ENCODE data around the gene EMID1. TPM values are rescaled to one million over a fixed set of nuclear protein-coding genes. Genes with fewer than 3 reads are reported as not detected.

EMID1 gene
- total RNA-seq, 5 donors from 2014 or later (not counting 1 experiment from before 2014, with no cell fraction given) = 0.32 to 1.5 (median 0.76) TPM

DNA sequence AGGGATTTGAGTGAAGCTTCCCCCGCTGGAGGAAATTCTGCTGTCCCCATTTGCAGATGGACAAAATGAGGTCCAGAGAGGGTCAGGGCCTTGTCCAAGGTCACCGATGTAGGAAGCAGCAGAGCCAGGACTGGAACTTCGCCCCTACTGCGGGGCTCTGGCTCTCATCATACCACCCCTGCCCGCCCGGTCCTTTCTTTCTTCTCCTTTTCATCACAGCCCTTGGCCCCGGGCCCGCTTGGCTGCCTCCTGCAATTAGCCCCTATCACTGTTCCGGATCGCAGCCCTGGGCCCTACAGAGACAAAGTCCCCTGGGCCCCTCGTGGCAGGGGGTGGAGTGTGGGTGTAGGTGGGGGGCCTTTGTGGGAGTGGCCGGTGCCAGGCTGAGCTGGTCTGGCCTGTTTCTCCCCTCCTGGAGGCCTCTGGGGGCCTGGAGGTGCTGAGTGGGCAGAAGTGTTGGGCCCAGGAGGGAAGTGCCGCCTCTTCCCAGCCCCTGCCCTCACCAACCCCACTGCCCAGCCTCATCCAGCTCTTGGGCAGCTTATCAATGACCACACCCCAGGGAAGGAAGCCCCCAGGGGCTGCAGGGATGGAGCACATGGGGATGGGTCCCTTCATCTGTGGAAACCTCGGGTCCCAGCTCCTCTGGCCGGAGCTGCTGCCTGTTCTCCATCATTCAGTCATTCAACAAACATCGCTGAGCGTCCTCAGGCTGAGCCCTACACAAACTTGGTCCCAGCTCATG is 3.4 kb downstream of the EMID1 start:
- Mint-ChIP-seq H3K27ac (no peak overlapping the region), H3K36me3 (no peaks in the 10 kb centered on the region), H3K9me3 (no peaks in the 10 kb centered on the region), H3K4me1 (peaks cover 5 to 9% (median 7%) of the 10 kb centered on the region in 3 donors), H3K27me3 (peaks cover 11 to 26% of the 10 kb centered on the region in 2 donors), H3K4me3 (no peak overlapping the region)
- no peak overlapping the region for H3K27ac ChIP-seq (ENCODE audit: low read length)
- no peaks in the 10 kb centered on the region for H3K9me3 ChIP-seq
- H3K27me3 ChIP-seq (replicated peaks in 1 of 2; ENCODE audit: control insufficient read depth in 2 of 2, extremely low read depth in 1 of 2, insufficient read depth in 2 of 2, low read length in 1 of 2) = peaks cover 0 to 50% of the 10 kb centered on the region in 2 experiments
- ChIA-PET CTCF (no interaction called here), POLR2A (no interaction called here)
- no peaks in the 10 kb centered on the region for H3K36me3 ChIP-seq (ENCODE audit: control insufficient read depth in 2 of 2, extremely low read depth in 1 of 2, insufficient read depth in 1 of 2, low read length in 1 of 2)
- 86% methylated on average over 7 of the region's 17 CpGs for WGBS (ENCODE audit: insufficient coverage)
- H3K4me3 ChIP-seq (ENCODE audit: control insufficient read depth in 1 of 2, extremely low read depth in 1 of 2, low read length in 1 of 2) = no peak overlapping the region
- ATAC-seq (replicated peaks in 1 of 4) = no peak
- H3K4me1 ChIP-seq (ENCODE audit: control insufficient read depth in 1 of 2, extremely low read depth in 1 of 2, insufficient read depth in 2 of 2, low read length in 2 of 2) = peaks cover 0 to 13% of the 10 kb centered on the region in 2 experiments
- DNase-seq = no peak

DNA sequence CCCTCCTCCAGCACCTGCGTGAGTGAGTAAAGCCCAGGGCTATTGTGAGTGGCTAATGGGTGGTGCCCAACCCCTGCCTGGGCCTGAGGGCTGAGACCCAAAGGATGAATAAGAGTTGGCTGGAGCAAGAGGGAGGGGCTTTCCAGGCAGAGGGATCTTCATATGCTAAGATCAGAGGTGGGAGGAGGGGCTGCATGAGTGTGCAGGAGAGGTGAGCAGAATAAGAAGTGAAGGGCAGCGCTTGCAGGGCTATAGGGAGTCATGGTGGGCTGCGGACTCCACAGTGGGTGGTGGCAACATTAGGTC is 3.9 kb downstream of the EMID1 start:
- 91% methylated on average over 2 of the region's 3 CpGs for WGBS (ENCODE audit: insufficient coverage)
- no peaks in the 10 kb centered on the region for H3K36me3 ChIP-seq (ENCODE audit: control insufficient read depth in 2 of 2, extremely low read depth in 1 of 2, insufficient read depth in 1 of 2, low read length in 1 of 2)
- peaks cover 0 to 46% of the 10 kb centered on the region in 2 experiments for H3K27me3 ChIP-seq (replicated peaks in 1 of 2; ENCODE audit: control insufficient read depth in 2 of 2, extremely low read depth in 1 of 2, insufficient read depth in 2 of 2, low read length in 1 of 2)
- ChIA-PET CTCF (no interaction called here), POLR2A (no interaction called here)
- DNase-seq = no peak
- Mint-ChIP-seq H3K4me3 (no peak overlapping the region), H3K9me3 (no peaks in the 10 kb centered on the region), H3K4me1 (peaks cover 5 to 9% (median 7%) of the 10 kb centered on the region in 3 donors), H3K27me3 (peaks cover 9 to 23% of the 10 kb centered on the region in 2 donors), H3K27ac (no peak overlapping the region), H3K36me3 (no peaks in the 10 kb centered on the region)
- no peaks in the 10 kb centered on the region for H3K9me3 ChIP-seq
- ATAC-seq (replicated peaks in 1 of 4) = no peak
- peaks cover 0 to 13% of the 10 kb centered on the region in 2 experiments for H3K4me1 ChIP-seq (ENCODE audit: control insufficient read depth in 1 of 2, extremely low read depth in 1 of 2, insufficient read depth in 2 of 2, low read length in 2 of 2)
- no peak overlapping the region for H3K27ac ChIP-seq (ENCODE audit: low read length)
- H3K4me3 ChIP-seq (ENCODE audit: control insufficient read depth in 1 of 2, extremely low read depth in 1 of 2, low read length in 1 of 2) = no peak overlapping the region

DNA sequence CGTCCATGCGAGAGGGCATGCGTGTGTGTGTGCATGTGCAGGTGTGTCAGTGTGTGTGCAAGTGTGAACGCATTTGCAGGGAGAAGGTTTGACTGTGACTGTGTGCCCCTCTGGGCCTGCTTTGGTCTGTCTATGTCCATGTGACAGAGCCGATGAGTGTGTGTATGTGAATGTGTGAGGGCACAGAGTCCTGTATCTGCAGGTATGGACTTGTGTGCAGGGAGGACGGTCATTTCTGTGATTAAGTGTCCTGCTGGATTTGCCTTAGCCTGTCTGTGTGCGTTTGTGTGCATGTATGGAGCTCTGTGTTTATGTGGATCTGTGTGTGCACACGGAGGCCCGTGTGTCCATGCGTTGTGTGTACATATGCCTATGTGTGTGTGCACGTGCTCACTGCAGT is 5.4 kb downstream of the EMID1 start:
- POLR2A ChIA-PET = no interaction called here
- H3K27me3 ChIP-seq (replicated peaks in 1 of 2; ENCODE audit: control insufficient read depth in 2 of 2, extremely low read depth in 1 of 2, insufficient read depth in 2 of 2, low read length in 1 of 2) = peaks cover 0 to 37% of the 10 kb centered on the region in 2 experiments

GRCh38 chr22:29211466-29211865 is 5.8 kb downstream of the EMID1 start:
- Mint-ChIP-seq H3K9me3 (no peaks in the 10 kb centered on the region), H3K36me3 (no peaks in the 10 kb centered on the region), H3K27me3 (peaks cover 7 to 15% of the 10 kb centered on the region in 2 donors), H3K27ac (no peak overlapping the region), H3K4me1 (peaks cover 1 to 2% (median 2%) of the 10 kb centered on the region in 3 donors), H3K4me3 (no peak overlapping the region)
- ChIA-PET POLR2A (no interaction called here), CTCF (no interaction called here)
- peaks cover 0 to 1% of the 10 kb centered on the region in 2 experiments for H3K4me1 ChIP-seq (ENCODE audit: control insufficient read depth in 1 of 2, extremely low read depth in 1 of 2, insufficient read depth in 2 of 2, low read length in 2 of 2)
- 93% methylated on average over 8 of the region's 9 CpGs for WGBS (ENCODE audit: insufficient coverage)
- peaks cover 0 to 33% of the 10 kb centered on the region in 2 experiments for H3K27me3 ChIP-seq (replicated peaks in 1 of 2; ENCODE audit: control insufficient read depth in 2 of 2, extremely low read depth in 1 of 2, insufficient read depth in 2 of 2, low read length in 1 of 2)
- no peak overlapping the region for H3K4me3 ChIP-seq (ENCODE audit: control insufficient read depth in 1 of 2, extremely low read depth in 1 of 2, low read length in 1 of 2)
- no peak for ATAC-seq (replicated peaks in 1 of 4)
- H3K27ac ChIP-seq (ENCODE audit: low read length) = no peak overlapping the region
- H3K9me3 ChIP-seq = no peaks in the 10 kb centered on the region
- no peak for DNase-seq
- H3K36me3 ChIP-seq (ENCODE audit: control insufficient read depth in 2 of 2, extremely low read depth in 1 of 2, insufficient read depth in 1 of 2, low read length in 1 of 2) = no peaks in the 10 kb centered on the region

More for the DNA sequence above, 5.4 kb downstream of the EMID1 start:
- no peak overlapping the region for H3K27ac Mint-ChIP-seq
- no peaks in the 10 kb centered on the region for H3K9me3 Mint-ChIP-seq
- H3K4me1 Mint-ChIP-seq = peaks cover 4 to 5% (median 4%) of the 10 kb centered on the region in 3 donors
- ATAC-seq (replicated peaks in 1 of 4) (no peak), DNase-seq (no peak)
- Histone ChIP-seq H3K9me3 (no peaks in the 10 kb centered on the region), H3K4me1 (ENCODE audit: control insufficient read depth in 1 of 2, extremely low read depth in 1 of 2, insufficient read depth in 2 of 2, low read length in 2 of 2) (peaks cover 0 to 5% of the 10 kb centered on the region in 2 experiments), H3K4me3 (ENCODE audit: control insufficient read depth in 1 of 2, extremely low read depth in 1 of 2, low read length in 1 of 2) (no peak overlapping the region), H3K36me3 (ENCODE audit: control insufficient read depth in 2 of 2, extremely low read depth in 1 of 2, insufficient read depth in 1 of 2, low read length in 1 of 2) (no peaks in the 10 kb centered on the region), H3K27ac (ENCODE audit: low read length) (no peak overlapping the region)
- CTCF ChIA-PET = no interaction called here
- WGBS (ENCODE audit: insufficient coverage) = 81% methylated on average over 10 of the region's 11 CpGs
- H3K27me3 Mint-ChIP-seq = peaks cover 9 to 18% of the 10 kb centered on the region in 2 donors
- H3K4me3 Mint-ChIP-seq = no peak overlapping the region
- no peaks in the 10 kb centered on the region for H3K36me3 Mint-ChIP-seq

- Mint-ChIP-seq H3K4me1 (no peaks in the 10 kb centered on the region), H3K36me3 (no peaks in the 10 kb centered on the region), H3K27me3 (peaks cover 0 to 4% of the 10 kb centered on the region in 2 donors), H3K27ac (no peak overlapping the region), H3K9me3 (no peaks in the 10 kb centered on the region), H3K4me3 (no peak overlapping the region)
- Histone ChIP-seq H3K9me3 (no peaks in the 10 kb centered on the region), H3K27me3 (replicated peaks in 1 of 2; ENCODE audit: control insufficient read depth in 2 of 2, extremely low read depth in 1 of 2, insufficient read depth in 2 of 2, low read length in 1 of 2) (peaks cover 0 to 21% of the 10 kb centered on the region in 2 experiments), H3K4me1 (ENCODE audit: control insufficient read depth in 1 of 2, extremely low read depth in 1 of 2, insufficient read depth in 2 of 2, low read length in 2 of 2) (no peaks in the 10 kb centered on the region), H3K36me3 (ENCODE audit: control insufficient read depth in 2 of 2, extremely low read depth in 1 of 2, insufficient read depth in 1 of 2, low read length in 1 of 2) (no peaks in the 10 kb centered on the region), H3K4me3 (ENCODE audit: control insufficient read depth in 1 of 2, extremely low read depth in 1 of 2, low read length in 1 of 2) (no peak overlapping the region), H3K27ac (ENCODE audit: low read length) (no peak overlapping the region)
- DNase-seq (no peak), ATAC-seq (replicated peaks in 1 of 4) (no peak)
- 67% methylated on average over 5 of the region's 11 CpGs for WGBS (ENCODE audit: insufficient coverage)
- CTCF ChIA-PET = interaction anchor here in 1 of 2 donors (0.5 kb wide), 1 partner anchor 35 kb away, joined by 4 read pairs; no protein-coding TSS in a partner anchor
- POLR2A ChIA-PET = interaction anchor here in 1 of 2 donors (0.6 kb wide), 1 partner anchor 215 kb away, joined by 6 read pairs; no protein-coding TSS in a partner anchor
Measured at GRCh38 chr22:29212743-29213142, 7.0 kb downstream of the EMID1 start.

DNA sequence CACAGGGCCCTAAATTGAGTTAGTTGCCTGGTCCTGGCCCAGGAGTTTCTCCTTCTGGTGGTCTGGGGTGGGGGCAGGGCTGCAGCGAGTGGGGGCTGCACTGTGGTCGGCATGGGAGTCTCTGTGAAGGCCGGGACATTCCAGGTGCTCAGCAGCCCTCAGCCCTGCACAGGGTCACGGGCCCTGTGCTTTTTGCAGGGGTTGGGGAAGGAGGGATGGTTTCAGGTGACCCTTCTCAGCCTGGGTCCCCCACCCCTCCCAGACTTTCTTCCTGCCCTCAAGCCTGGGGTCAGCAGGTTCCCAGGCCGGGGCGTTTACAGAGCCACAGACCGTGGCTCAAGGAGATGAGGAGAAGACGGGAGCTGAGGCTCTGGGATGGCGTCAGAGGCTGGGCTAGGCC is 7.8 kb downstream of the EMID1 start:
- H3K27me3 ChIP-seq (replicated peaks in 1 of 2; ENCODE audit: control insufficient read depth in 2 of 2, extremely low read depth in 1 of 2, insufficient read depth in 2 of 2, low read length in 1 of 2) = peaks cover 0 to 14% of the 10 kb centered on the region in 2 experiments

More for the DNA sequence above, 7.8 kb downstream of the EMID1 start:
- ChIA-PET POLR2A (interaction anchor here in 1 of 2 donors (0.6 kb wide), 1 partner anchor 216 kb away, joined by 6 read pairs; no protein-coding TSS in a partner anchor), CTCF (no interaction called here)
- H3K27ac ChIP-seq (ENCODE audit: low read length) = no peak overlapping the region
- H3K4me1 Mint-ChIP-seq = no peaks in the 10 kb centered on the region
- no peak overlapping the region for H3K4me3 ChIP-seq (ENCODE audit: control insufficient read depth in 1 of 2, extremely low read depth in 1 of 2, low read length in 1 of 2)
- 70% methylated on average over 2 of the region's 9 CpGs for WGBS (ENCODE audit: insufficient coverage)
- H3K9me3 Mint-ChIP-seq = no peaks in the 10 kb centered on the region
- ATAC-seq (replicated peaks in 1 of 4) (no peak), DNase-seq (no peak)
- no peaks in the 10 kb centered on the region for H3K9me3 ChIP-seq
- no peaks in the 10 kb centered on the region for H3K36me3 Mint-ChIP-seq
- no peak overlapping the region for H3K4me3 Mint-ChIP-seq
- H3K4me1 ChIP-seq (ENCODE audit: control insufficient read depth in 1 of 2, extremely low read depth in 1 of 2, insufficient read depth in 2 of 2, low read length in 2 of 2) = no peaks in the 10 kb centered on the region
- H3K27ac Mint-ChIP-seq = no peak overlapping the region
- H3K27me3 Mint-ChIP-seq = peaks cover 0 to 4% of the 10 kb centered on the region in 2 donors
- no peaks in the 10 kb centered on the region for H3K36me3 ChIP-seq (ENCODE audit: control insufficient read depth in 2 of 2, extremely low read depth in 1 of 2, insufficient read depth in 1 of 2, low read length in 1 of 2)
